ENCODE results near the gene ZNF423. TPM values are rescaled to one million over a fixed set of nuclear protein-coding genes. Genes with fewer than 3 reads are reported as not detected.

The ZNF423 gene
- polyA plus RNA-seq, 1 donor from 2014 or later: 4.5 TPM

DNA sequence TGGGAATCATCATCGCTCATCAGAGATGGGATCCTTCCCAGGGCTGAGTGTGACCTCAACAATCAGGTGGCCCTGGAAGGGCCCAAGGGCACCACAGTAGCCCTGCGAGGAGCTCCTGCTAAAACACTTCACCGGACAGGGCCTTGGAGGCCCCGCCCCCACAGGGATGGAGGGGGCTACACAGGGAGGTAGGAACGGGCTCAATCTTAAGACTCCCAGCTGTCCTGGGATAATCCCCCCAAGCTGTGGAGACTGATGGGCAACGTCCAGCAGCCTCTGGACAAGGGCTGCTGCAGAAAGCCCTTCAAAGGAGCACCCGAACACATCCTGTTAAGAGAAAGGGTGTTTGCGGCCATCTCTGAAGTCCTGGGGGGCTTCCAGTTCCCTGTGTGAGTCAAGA is 60.4 kb downstream of the ZNF423 start:
- no peak overlapping the region for H3K4me3 ChIP-seq (ENCODE audit: low read length)
- H3K36me3 ChIP-seq (ENCODE audit: insufficient read depth, low read length): no peaks in the 10 kb centered on the region
- no peak overlapping the region for H3K27ac ChIP-seq (ENCODE audit: low read length)
- peaks cover 8% of the 10 kb centered on the region for H3K79me2 ChIP-seq (replicated peaks; ENCODE audit: insufficient read depth, low read length)
- no peaks in the 10 kb centered on the region for H3K9me2 ChIP-seq (ENCODE audit: insufficient read depth, low read length)
- TF ChIP-seq, protein P1, sequence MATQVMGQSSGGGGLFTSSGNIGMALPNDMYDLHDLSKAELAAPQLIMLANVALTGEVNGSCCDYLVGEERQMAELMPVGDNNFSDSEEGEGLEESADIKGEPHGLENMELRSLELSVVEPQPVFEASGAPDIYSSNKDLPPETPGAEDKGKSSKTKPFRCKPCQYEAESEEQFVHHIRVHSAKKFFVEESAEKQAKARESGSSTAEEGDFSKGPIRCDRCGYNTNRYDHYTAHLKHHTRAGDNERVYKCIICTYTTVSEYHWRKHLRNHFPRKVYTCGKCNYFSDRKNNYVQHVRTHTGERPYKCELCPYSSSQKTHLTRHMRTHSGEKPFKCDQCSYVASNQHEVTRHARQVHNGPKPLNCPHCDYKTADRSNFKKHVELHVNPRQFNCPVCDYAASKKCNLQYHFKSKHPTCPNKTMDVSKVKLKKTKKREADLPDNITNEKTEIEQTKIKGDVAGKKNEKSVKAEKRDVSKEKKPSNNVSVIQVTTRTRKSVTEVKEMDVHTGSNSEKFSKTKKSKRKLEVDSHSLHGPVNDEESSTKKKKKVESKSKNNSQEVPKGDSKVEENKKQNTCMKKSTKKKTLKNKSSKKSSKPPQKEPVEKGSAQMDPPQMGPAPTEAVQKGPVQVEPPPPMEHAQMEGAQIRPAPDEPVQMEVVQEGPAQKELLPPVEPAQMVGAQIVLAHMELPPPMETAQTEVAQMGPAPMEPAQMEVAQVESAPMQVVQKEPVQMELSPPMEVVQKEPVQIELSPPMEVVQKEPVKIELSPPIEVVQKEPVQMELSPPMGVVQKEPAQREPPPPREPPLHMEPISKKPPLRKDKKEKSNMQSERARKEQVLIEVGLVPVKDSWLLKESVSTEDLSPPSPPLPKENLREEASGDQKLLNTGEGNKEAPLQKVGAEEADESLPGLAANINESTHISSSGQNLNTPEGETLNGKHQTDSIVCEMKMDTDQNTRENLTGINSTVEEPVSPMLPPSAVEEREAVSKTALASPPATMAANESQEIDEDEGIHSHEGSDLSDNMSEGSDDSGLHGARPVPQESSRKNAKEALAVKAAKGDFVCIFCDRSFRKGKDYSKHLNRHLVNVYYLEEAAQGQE (IDR thresholded peaks at IDR 0.05; ENCODE audit: borderline replicate concordance): no peak
- TF ChIP-seq RAD21 (conservative IDR thresholded peaks at IDR 0.05) (no peak), SMC3 (conservative IDR thresholded peaks at IDR 0.05; ENCODE audit: poor library complexity) (no peak), TAF1 (IDR thresholded peaks at IDR 0.05; ENCODE audit: low read depth) (no peak), MXI1 (conservative IDR thresholded peaks at IDR 0.05; ENCODE audit: poor library complexity, severe bottlenecking) (no peak), EP300 (conservative IDR thresholded peaks at IDR 0.05; ENCODE audit: poor library complexity, severe bottlenecking) (no peak), POLR2AphosphoS5 (IDR thresholded peaks at IDR 0.05) (no peak), EZH2 (IDR thresholded peaks at IDR 0.05; ENCODE audit: borderline replicate concordance, insufficient read depth, low read length, poor library complexity, severe bottlenecking) (no peak)
- TF ChIP-seq, protein P2, sequence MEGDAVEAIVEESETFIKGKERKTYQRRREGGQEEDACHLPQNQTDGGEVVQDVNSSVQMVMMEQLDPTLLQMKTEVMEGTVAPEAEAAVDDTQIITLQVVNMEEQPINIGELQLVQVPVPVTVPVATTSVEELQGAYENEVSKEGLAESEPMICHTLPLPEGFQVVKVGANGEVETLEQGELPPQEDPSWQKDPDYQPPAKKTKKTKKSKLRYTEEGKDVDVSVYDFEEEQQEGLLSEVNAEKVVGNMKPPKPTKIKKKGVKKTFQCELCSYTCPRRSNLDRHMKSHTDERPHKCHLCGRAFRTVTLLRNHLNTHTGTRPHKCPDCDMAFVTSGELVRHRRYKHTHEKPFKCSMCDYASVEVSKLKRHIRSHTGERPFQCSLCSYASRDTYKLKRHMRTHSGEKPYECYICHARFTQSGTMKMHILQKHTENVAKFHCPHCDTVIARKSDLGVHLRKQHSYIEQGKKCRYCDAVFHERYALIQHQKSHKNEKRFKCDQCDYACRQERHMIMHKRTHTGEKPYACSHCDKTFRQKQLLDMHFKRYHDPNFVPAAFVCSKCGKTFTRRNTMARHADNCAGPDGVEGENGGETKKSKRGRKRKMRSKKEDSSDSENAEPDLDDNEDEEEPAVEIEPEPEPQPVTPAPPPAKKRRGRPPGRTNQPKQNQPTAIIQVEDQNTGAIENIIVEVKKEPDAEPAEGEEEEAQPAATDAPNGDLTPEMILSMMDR (IDR thresholded peaks at IDR 0.05; ENCODE audit: poor library complexity, severe bottlenecking): no peak
- H2AFZ ChIP-seq (ENCODE audit: low read depth, low read length): no peak overlapping the region
- H3F3A ChIP-seq (ENCODE audit: insufficient read depth, low read length, poor library complexity, severe bottlenecking): no peaks in the 10 kb centered on the region
- no peak overlapping the region for H3K4me2 ChIP-seq (ENCODE audit: low read length)
- no peaks in the 10 kb centered on the region for H4K20me1 ChIP-seq (ENCODE audit: insufficient read depth)
- H3K27me3 ChIP-seq (ENCODE audit: insufficient read depth, low read depth, low read length): no peaks in the 10 kb centered on the region
- no peak overlapping the region for H3K9ac ChIP-seq (ENCODE audit: low read length)
- no peaks in the 10 kb centered on the region for H3K9me3 ChIP-seq (ENCODE audit: low read length)

DNA sequence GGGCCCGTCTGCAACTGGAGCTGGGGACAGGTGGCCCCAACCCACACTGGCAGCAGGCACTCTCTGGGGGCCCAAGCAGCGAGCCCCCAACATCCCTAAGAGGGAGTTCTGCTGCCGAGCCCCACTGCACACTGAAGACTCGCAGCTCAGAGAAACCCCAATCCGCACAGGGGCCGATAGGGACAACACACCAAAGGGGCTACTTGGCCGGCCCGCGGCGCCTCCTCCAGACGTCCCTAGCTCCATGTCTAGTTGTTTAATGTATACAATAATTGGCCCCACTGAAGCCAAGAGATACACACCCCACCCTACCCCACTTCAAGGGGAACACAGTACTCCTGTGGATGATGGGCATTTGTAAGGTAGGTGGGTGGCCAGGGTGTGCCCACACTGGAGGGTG is 62.7 kb downstream of the ZNF423 start:
- TF ChIP-seq EP300 (conservative IDR thresholded peaks at IDR 0.05; ENCODE audit: poor library complexity, severe bottlenecking): no peak
- TF ChIP-seq, protein P2 (IDR thresholded peaks at IDR 0.05; ENCODE audit: poor library complexity, severe bottlenecking): no peak
- H2AFZ ChIP-seq (ENCODE audit: low read depth, low read length): no peak overlapping the region
- H3F3A ChIP-seq (ENCODE audit: insufficient read depth, low read length, poor library complexity, severe bottlenecking): no peaks in the 10 kb centered on the region
- no peak overlapping the region for H3K4me3 ChIP-seq (ENCODE audit: low read length)
- no peaks in the 10 kb centered on the region for H3K9me3 ChIP-seq (ENCODE audit: low read length)
- H3K27ac ChIP-seq (ENCODE audit: low read length): no peak overlapping the region
- no peak overlapping the region for H3K9ac ChIP-seq (ENCODE audit: low read length)
- no peaks in the 10 kb centered on the region for H3K27me3 ChIP-seq (ENCODE audit: insufficient read depth, low read depth, low read length)
- no peak overlapping the region for H3K4me2 ChIP-seq (ENCODE audit: low read length)
- H3K36me3 ChIP-seq (ENCODE audit: insufficient read depth, low read length): no peaks in the 10 kb centered on the region
- H3K9me2 ChIP-seq (ENCODE audit: insufficient read depth, low read length): no peaks in the 10 kb centered on the region
- peaks cover 11% of the 10 kb centered on the region for H3K79me2 ChIP-seq (replicated peaks; ENCODE audit: insufficient read depth, low read length)
- no peaks in the 10 kb centered on the region for H4K20me1 ChIP-seq (ENCODE audit: insufficient read depth)
